DMS53 (cell line): ENCODE data around the gene EDDM13.
"Not testable (repeated sequence)": the region's sequence is repeated elsewhere in the genome, so short reads cannot be mapped to it uniquely, and the experiment has no call there.

Source experiments
- DNase-seq: peaks from one replicate; lab custom pipeline; 2025; lab: John Stamatoyannopoulos, UW

Gene EDDM13

GRCh38 chr19:56295531-56296455 lies 23.2 kb downstream of the EDDM13 start:
- DNase-seq, result no peak

- no peak for DNase-seq
Measured at GRCh38 chr19:56297010-56297409, 24.5 kb downstream of the EDDM13 start.

- no peak for DNase-seq
Measured at GRCh38 chr19:56299688-56300087, 27.1 kb downstream of the EDDM13 start.

- no peak for DNase-seq
Measured at GRCh38 chr19:56301155-56301554, 28.6 kb downstream of the EDDM13 start.

- no peak for DNase-seq
Measured at GRCh38 chr19:56301886-56302620, 29.5 kb downstream of the EDDM13 start.

- DNase-seq, result no peak
Measured at GRCh38 chr19:56304243-56304642, 31.7 kb downstream of the EDDM13 start.

- no peak for DNase-seq
Measured at GRCh38 chr19:56306016-56306415, 33.5 kb downstream of the EDDM13 start.

- DNase-seq, result not testable (repeated sequence)
Measured at GRCh38 chr19:56307062-56307461, 34.5 kb downstream of the EDDM13 start.

- no peak for DNase-seq
Measured at GRCh38 chr19:56308792-56309191, 36.2 kb downstream of the EDDM13 start.

- DNase-seq, result peak; percentile 69
Measured at GRCh38 chr19:56309511-56310185, 37.1 kb downstream of the EDDM13 start.

GRCh38 chr19:56310462-56310861 lies 37.9 kb downstream of the EDDM13 start:
- no peak for DNase-seq

- DNase-seq, result no peak
Measured at GRCh38 chr19:56312342-56312741, 39.8 kb downstream of the EDDM13 start.

GRCh38 chr19:56312787-56313657 lies 40.5 kb downstream of the EDDM13 start:
- no peak for DNase-seq

- peak; percentile 90 for DNase-seq
Measured at GRCh38 chr19:56314018-56314380, 41.5 kb downstream of the EDDM13 start.

GRCh38 chr19:56314381-56315076 lies 42.0 kb downstream of the EDDM13 start, which contains the start of gene ZSCAN5A:
ZSCAN5A (minus strand) TSS chr19:56314839; CDS start chr19:56225046, 89,793 bp downstream.
- DNase-seq, result peak; percentile 98

- DNase-seq, result peak; percentile 98
Measured at GRCh38 chr19:56315077-56315828, 42.7 kb downstream of the EDDM13 start.

GRCh38 chr19:56316728-56317127 lies 44.2 kb downstream of the EDDM13 start:
- no peak for DNase-seq

- no peak for DNase-seq
Measured at GRCh38 chr19:56317749-56318148, 45.2 kb downstream of the EDDM13 start.

- DNase-seq, result no peak
Measured at GRCh38 chr19:56319991-56320390, 47.4 kb downstream of the EDDM13 start.
